ENCODE measurements around the gene MUC6.

DNA sequence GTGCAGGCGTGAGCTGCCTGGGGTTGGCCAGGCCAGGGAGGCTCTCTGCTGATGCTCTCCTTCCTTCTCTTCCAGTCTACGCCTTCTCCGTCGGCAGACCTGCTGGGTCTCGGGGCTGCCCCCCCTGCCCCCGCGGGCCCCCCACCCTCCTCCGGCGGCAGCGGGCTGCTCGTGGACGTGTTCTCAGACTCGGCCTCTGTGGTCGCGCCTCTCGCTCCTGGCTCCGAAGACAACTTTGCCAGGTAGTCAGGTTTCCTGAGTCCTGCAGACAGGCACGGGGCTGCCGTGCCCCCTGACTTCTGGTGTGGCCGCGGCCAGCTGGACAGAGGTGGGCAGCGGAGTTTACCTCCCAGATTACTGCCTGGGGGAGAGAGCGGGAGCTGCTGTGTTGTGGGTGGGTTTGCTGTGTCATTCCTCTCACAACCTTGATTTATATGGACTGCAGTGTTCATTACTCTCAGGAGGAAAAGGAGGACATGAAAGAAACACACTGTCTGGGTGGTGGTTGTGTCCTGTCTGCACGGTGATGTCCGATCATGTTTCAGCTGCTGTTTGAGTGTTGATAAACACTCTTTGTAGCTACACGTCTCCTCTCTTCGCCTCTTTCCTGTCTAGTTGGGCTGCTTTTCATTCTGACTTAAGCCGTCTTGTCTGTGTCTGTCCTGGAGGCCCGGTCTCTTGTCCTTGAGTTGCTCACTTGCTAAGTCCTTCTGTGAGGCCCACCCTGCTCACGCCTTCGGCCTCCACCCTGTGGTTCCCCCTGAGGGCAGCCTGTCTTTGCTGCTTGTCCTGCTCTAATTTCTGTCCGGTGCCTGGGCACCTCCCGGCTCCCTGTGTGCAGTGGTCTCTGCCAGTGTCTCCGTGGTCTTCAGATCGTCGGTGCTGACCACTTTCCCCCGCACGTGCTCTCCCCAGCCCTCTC, 35.9 kb downstream of the MUC6 start:
- TF ChIP-seq CTBP1 (IDR thresholded peaks at IDR 0.05; ENCODE audit: borderline replicate concordance) (no peak), FOXA1 (IDR thresholded peaks at IDR 0.05) (no peak), FOXK2 (IDR thresholded peaks at IDR 0.05) (no peak), ARNT (IDR thresholded peaks at IDR 0.05) (no peak), ZNF384 (IDR thresholded peaks at IDR 0.05) (no peak)
- TF ChIP-seq, protein P1, sequence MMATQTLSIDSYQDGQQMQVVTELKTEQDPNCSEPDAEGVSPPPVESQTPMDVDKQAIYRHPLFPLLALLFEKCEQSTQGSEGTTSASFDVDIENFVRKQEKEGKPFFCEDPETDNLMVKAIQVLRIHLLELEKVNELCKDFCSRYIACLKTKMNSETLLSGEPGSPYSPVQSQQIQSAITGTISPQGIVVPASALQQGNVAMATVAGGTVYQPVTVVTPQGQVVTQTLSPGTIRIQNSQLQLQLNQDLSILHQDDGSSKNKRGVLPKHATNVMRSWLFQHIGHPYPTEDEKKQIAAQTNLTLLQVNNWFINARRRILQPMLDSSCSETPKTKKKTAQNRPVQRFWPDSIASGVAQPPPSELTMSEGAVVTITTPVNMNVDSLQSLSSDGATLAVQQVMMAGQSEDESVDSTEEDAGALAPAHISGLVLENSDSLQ (IDR thresholded peaks at IDR 0.05) = no peak

Data from HEK293T (cell line).